SK-N-SH (cell line): ENCODE data around the gene FUT2. TPM values are rescaled to one million over a fixed set of nuclear protein-coding genes. Genes with fewer than 3 reads are reported as not detected.

Experiments
- EP300 ChIP-seq, 2 experiments: IDR thresholded peaks; 2 replicates each; pipeline versions ENCODE4 v1.4.0 to v1.6.1; 2012; ENCODE audit warnings: borderline replicate concordance in 1 of 2, low read depth in 1 of 2, low read length in 1 of 2
- FOXM1 ChIP-seq: IDR thresholded peaks from 2 replicates; pipeline ENCODE4 v1.4.0; 2012; ENCODE audit warnings: low read depth, mild to moderate bottlenecking
- IRF3 ChIP-seq: fragments of 150-350 bp; IDR thresholded peaks from 2 replicates; pipeline ENCODE4 v1.6.1; 2016; ENCODE audit warnings: mild to moderate bottlenecking, low read depth, low read length
- MXI1 ChIP-seq: IDR thresholded peaks from 2 replicates; pipeline ENCODE4 v1.6.1; 2012; ENCODE audit warnings: mild to moderate bottlenecking, low read depth, low read length, improper control_type of control experiment
- NFIC ChIP-seq: IDR thresholded peaks from 2 replicates; pipeline ENCODE4 v1.4.0; 2012; ENCODE audit warnings: borderline replicate concordance
- NRF1 ChIP-seq: IDR thresholded peaks from 2 replicates; pipeline ENCODE4 v1.6.1; 2012; ENCODE audit warnings: low read depth, mild to moderate bottlenecking, low read length
- PBX3 ChIP-seq: IDR thresholded peaks from 2 replicates; pipeline ENCODE4; 2012
- RCOR1 ChIP-seq: fragments of 150-350 bp; IDR thresholded peaks from 2 replicates; pipeline ENCODE4 v1.6.1; 2017; ENCODE audit warnings: antibody characterized with exemption, low read length
- RFX5 ChIP-seq: IDR thresholded peaks from 2 replicates; pipeline ENCODE4 v1.6.1; 2012; ENCODE audit warnings: mild to moderate bottlenecking, improper control_type of control experiment, low read length
- RXRA ChIP-seq: IDR thresholded peaks from 2 replicates; pipeline ENCODE4 v1.4.0; 2012; ENCODE audit warnings: low read depth, mild to moderate bottlenecking, borderline replicate concordance
- SIN3A ChIP-seq: IDR thresholded peaks from 2 replicates; pipeline ENCODE4 v1.6.1; 2012; ENCODE audit warnings: low read depth, mild to moderate bottlenecking, low read length, moderate library complexity, borderline replicate concordance
- TAF1 ChIP-seq: IDR thresholded peaks from 2 replicates; pipeline ENCODE4 v1.6.1; 2012; ENCODE audit warnings: low read depth, mild to moderate bottlenecking, low read length, moderate library complexity, borderline replicate concordance
- TCF12 ChIP-seq: IDR thresholded peaks from 2 replicates; pipeline ENCODE4 v1.4.0; 2012
- TEAD4 ChIP-seq: IDR thresholded peaks from 2 replicates; pipeline ENCODE4 v1.4.0; 2012; ENCODE audit warnings: mild to moderate bottlenecking, borderline replicate concordance; ENCODE audit not compliant: insufficient read depth
- USF1 ChIP-seq: IDR thresholded peaks from 2 replicates; pipeline ENCODE4 v1.4.0; 2012; ENCODE audit warnings: low read depth, borderline replicate concordance
- YY1 ChIP-seq: IDR thresholded peaks from 2 replicates; pipeline ENCODE4 v1.4.0; 2012; ENCODE audit warnings: low read depth, mild to moderate bottlenecking
- polyA plus RNA-seq, 3 experiments: library from polyadenylated mRNA; depleted of rRNA; stranded (reverse); fragments of >200 nt; gene quantifications; 2 replicates each; pipeline ENCODE4 v1.2.3, GENCODE V29; 2012
- TF ChIP-seq, protein P1 (sequence below): fragments of 200-600 bp; sonication (generic); IDR thresholded peaks from 2 replicates; pipeline ENCODE4 v1.6.1; 2017; ENCODE audit warnings: antibody characterized with exemption, mild to moderate bottlenecking, moderate library complexity
- TF ChIP-seq, protein P2 (sequence below): IDR thresholded peaks from 2 replicates; pipeline ENCODE4 v1.4.0; 2012; ENCODE audit warnings: low read depth, borderline replicate concordance
- TF ChIP-seq, protein P3 (sequence below): IDR thresholded peaks from 2 replicates; pipeline ENCODE4 v1.4.0; 2012; ENCODE audit warnings: low read depth

Gene FUT2
- polyA plus RNA-seq, 1 of the 3 experiments (the other 2 are of a cell fraction) = not detected

DNA sequence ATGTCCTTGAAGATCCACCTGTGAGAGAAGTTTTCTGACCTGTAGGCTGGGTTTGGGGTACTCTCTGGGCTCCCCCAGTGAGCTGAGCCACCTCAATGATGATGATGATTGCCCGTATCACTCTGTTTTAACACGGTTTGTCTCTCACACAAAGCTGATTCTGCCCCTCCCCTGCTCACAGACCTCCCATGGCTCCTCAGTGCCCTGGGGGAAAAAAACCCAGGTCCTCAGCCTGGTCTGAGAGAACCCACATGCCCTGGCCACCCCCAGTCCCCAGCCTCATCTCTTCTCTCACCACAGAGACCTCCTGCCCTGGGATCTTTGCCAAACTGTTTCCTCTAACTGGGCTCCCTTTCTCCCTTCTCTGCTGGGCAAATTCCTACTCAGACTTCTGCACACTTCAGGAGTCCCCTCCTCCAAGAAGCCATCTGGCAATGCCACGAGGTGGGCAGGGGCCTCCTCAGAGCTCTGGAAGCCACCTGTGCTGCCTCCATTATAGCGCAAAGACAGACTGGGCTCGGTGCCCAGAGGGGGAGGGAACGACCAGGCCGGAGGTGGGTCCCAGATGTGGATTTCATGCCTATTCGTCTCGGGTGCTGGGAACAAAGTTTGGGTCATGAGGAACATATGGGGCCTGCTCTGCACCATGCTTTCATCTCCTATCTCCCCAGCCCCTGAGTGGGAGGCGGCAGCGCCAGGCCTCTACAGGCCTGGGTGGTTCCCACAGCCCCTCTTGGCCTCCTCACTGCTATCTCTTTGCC is 41.3 kb upstream of the FUT2 start (continued):
- TF ChIP-seq PBX3 = no peak
- TF ChIP-seq TAF1 = no peak
- TF ChIP-seq IRF3 = no peak
- no peak for TF ChIP-seq SIN3A
- TF ChIP-seq, protein P1, sequence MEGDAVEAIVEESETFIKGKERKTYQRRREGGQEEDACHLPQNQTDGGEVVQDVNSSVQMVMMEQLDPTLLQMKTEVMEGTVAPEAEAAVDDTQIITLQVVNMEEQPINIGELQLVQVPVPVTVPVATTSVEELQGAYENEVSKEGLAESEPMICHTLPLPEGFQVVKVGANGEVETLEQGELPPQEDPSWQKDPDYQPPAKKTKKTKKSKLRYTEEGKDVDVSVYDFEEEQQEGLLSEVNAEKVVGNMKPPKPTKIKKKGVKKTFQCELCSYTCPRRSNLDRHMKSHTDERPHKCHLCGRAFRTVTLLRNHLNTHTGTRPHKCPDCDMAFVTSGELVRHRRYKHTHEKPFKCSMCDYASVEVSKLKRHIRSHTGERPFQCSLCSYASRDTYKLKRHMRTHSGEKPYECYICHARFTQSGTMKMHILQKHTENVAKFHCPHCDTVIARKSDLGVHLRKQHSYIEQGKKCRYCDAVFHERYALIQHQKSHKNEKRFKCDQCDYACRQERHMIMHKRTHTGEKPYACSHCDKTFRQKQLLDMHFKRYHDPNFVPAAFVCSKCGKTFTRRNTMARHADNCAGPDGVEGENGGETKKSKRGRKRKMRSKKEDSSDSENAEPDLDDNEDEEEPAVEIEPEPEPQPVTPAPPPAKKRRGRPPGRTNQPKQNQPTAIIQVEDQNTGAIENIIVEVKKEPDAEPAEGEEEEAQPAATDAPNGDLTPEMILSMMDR = no peak
- peak; percentile 55; the same call in 1 of the 2 replicates for TF ChIP-seq MXI1
- TF ChIP-seq, protein P2, sequence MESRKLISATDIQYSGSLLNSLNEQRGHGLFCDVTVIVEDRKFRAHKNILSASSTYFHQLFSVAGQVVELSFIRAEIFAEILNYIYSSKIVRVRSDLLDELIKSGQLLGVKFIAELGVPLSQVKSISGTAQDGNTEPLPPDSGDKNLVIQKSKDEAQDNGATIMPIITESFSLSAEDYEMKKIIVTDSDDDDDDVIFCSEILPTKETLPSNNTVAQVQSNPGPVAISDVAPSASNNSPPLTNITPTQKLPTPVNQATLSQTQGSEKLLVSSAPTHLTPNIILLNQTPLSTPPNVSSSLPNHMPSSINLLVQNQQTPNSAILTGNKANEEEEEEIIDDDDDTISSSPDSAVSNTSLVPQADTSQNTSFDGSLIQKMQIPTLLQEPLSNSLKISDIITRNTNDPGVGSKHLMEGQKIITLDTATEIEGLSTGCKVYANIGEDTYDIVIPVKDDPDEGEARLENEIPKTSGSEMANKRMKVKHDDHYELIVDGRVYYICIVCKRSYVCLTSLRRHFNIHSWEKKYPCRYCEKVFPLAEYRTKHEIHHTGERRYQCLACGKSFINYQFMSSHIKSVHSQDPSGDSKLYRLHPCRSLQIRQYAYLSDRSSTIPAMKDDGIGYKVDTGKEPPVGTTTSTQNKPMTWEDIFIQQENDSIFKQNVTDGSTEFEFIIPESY = no peak
- TF ChIP-seq, protein P3, sequence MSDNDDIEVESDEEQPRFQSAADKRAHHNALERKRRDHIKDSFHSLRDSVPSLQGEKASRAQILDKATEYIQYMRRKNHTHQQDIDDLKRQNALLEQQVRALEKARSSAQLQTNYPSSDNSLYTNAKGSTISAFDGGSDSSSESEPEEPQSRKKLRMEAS = peak; percentile 46; the same call in 1 of the 2 replicates
- TF ChIP-seq EP300 (IDR thresholded peaks at IDR 0.05; ENCODE audit: borderline replicate concordance in 1 of 2, low read depth in 1 of 2, low read length in 1 of 2) = peak in 1 of 2 experiments; percentile 26; a peak in 1 of 4 replicates
- peak; percentile 47; the same call in 1 of the 2 replicates for TF ChIP-seq RCOR1
- no peak for TF ChIP-seq USF1
- TF ChIP-seq NFIC = peak; percentile 32; the same call in 1 of the 2 replicates
- TF ChIP-seq TEAD4 = no peak
- TF ChIP-seq RFX5 = no peak
- TF ChIP-seq YY1 = no peak
- TF ChIP-seq NRF1 = no peak
- TF ChIP-seq FOXM1 = no peak
- TF ChIP-seq TCF12 = peak; percentile 79
- no peak for TF ChIP-seq RXRA
